ENCODE measurements around the gene GPI. TPM values are rescaled to one million over a fixed set of nuclear protein-coding genes. Genes with fewer than 3 reads are reported as not detected.
"Not testable (repeated sequence)": the region's sequence is repeated elsewhere in the genome, so short reads cannot be mapped to it uniquely, and the experiment has no call there.

The GPI gene
- total RNA-seq, 2 experiments from 2014 or later = 542 to 553 TPM

- H3K4me3 Mint-ChIP-seq = no peak overlapping the region
- H3K4me1 Mint-ChIP-seq (ENCODE audit: low read depth) = peaks cover 41% of the 10 kb centered on the region
- no peaks in the 10 kb centered on the region for H3K9me3 Mint-ChIP-seq
- no peaks in the 10 kb centered on the region for H3K27me3 Mint-ChIP-seq (ENCODE audit: low read depth)
- H3K27ac Mint-ChIP-seq = no peak overlapping the region
- peaks cover 54% of the 10 kb centered on the region for H3K36me3 Mint-ChIP-seq (ENCODE audit: low read depth)
- intact Hi-C loops (cut with micrococcal nuclease) = no loop called here
- no peak for DNase-seq
- CTCF ChIA-PET = interaction anchor here (0.7 kb wide), 2 partner anchors 59 to 232 kb away, joined by 3 read pairs; no protein-coding TSS in a partner anchor
Observed at GRCh38 chr19:34370983-34371382, 6.0 kb downstream of the GPI start.

DNA sequence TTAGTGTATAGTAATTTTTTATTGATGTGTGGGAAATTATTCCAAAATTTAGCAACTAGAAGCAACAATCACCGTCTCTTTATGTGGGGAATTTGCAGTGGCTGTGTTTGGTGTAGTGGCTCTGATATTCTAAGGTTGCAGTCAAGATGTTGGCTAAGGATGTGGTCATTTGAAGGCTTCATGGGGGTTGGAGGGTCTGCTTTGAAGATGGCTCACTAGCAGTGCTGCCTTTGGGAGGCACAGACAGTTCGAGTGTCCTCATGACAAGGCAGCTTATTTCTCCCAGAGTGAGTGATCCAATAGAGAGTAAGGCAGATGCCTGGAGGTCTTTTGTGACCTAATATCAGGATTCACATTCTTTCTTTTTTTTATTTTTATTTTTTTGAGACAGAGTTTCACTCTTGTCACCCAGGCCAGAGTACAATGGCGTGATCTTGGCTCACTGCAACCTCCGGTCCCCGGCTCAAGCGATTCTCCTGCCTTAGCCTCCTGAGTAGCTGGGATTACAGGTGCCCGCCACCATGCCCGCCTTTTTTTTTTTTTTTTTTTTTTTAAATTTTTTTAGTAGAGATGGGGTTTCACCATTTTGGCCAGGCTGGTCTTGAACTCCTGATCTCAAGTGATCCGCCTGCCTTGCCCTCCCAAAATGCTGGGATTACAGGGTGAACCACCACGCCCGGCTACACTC, 8.7 kb downstream of the GPI start:
- Mint-ChIP-seq H3K4me3 (no peak overlapping the region), H3K36me3 (ENCODE audit: low read depth) (peaks cover 47% of the 10 kb centered on the region), H3K27me3 (ENCODE audit: low read depth) (no peaks in the 10 kb centered on the region), H3K9me3 (no peaks in the 10 kb centered on the region), H3K27ac (no peak overlapping the region), H3K4me1 (ENCODE audit: low read depth) (peaks cover 22% of the 10 kb centered on the region)
- no peak for DNase-seq
- CTCF ChIA-PET = no interaction called here
- intact Hi-C loops (cut with micrococcal nuclease) = no loop called here

DNA sequence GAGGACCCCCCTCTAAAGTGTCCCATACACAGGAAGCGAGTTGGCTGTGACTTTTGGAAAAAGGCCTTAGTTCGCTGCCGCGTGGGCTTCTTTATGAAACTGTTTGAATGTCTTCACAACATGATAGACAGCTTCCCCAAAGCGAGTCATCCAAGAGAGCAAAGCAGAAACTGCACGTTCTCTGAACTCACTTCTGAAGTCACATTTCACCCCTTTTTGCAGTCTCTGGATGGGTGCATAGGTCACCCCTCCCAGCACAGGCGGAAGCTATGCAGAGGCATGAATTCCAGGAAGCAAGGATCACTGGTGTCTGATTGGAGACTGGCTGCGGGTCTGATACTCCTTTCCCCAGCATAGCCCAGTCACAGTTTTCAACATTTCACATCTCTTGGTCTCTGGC, 10.6 kb downstream of the GPI start:
- peaks cover 16% of the 10 kb centered on the region for H3K4me1 Mint-ChIP-seq (ENCODE audit: low read depth)
- CTCF ChIA-PET = no interaction called here
- peaks cover 42% of the 10 kb centered on the region for H3K36me3 Mint-ChIP-seq (ENCODE audit: low read depth)
- no peaks in the 10 kb centered on the region for H3K9me3 Mint-ChIP-seq
- DNase-seq = no peak
- H3K27me3 Mint-ChIP-seq (ENCODE audit: low read depth) = no peaks in the 10 kb centered on the region
- intact Hi-C loops (cut with micrococcal nuclease) = no loop called here
- no peak overlapping the region for H3K4me3 Mint-ChIP-seq
- H3K27ac Mint-ChIP-seq = no peak overlapping the region

DNA sequence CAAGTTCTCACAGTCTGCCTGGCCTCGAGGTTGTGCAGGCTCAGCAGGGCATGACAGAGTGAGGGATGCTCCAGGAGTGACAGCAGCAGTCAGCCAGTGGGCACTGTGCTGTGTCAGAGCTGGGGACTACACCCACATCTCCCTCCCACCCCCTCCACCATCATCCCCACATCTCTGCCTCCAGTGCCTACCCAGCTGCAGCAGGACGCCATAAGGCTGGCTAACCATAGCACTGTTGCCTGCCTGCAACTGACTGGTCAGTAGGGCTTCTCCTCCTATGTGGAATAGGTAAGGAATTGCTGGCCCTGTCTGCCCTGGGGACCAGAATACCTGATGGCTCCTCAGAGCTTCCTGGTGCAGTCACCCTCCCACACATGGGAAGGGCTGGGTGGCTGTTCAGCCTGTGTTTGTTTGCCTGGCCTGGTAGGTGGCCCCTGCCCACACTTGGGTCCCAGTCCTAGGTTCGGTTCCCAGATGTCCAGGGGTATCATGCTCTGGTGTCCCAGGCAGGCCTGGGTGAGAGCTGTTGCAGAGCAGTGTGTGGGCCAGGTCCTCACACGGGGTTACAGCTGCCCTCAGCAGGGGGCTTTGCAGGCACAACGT, 15.7 kb downstream of the GPI start:
- peaks cover 60% of the 10 kb centered on the region for H3K36me3 Mint-ChIP-seq (ENCODE audit: low read depth)
- intact Hi-C loops (cut with micrococcal nuclease) = no loop called here
- H3K4me3 Mint-ChIP-seq = no peak overlapping the region
- no peaks in the 10 kb centered on the region for H3K9me3 Mint-ChIP-seq
- H3K4me1 Mint-ChIP-seq (ENCODE audit: low read depth) = peaks cover 2% of the 10 kb centered on the region
- CTCF ChIA-PET = no interaction called here
- H3K27ac Mint-ChIP-seq = no peak overlapping the region
- no peak for DNase-seq
- H3K27me3 Mint-ChIP-seq (ENCODE audit: low read depth) = no peaks in the 10 kb centered on the region

GRCh38 chr19:34381399-34382251, 16.6 kb downstream of the GPI start:
- Mint-ChIP-seq H3K36me3 (ENCODE audit: low read depth) (peaks cover 64% of the 10 kb centered on the region), H3K4me3 (no peak overlapping the region), H3K9me3 (no peaks in the 10 kb centered on the region), H3K27ac (no peak overlapping the region), H3K27me3 (ENCODE audit: low read depth) (no peaks in the 10 kb centered on the region), H3K4me1 (ENCODE audit: low read depth) (no peaks in the 10 kb centered on the region)
- CTCF ChIA-PET = no interaction called here
- DNase-seq = no peak
- intact Hi-C loops (cut with micrococcal nuclease) = no loop called here

GRCh38 chr19:34382471-34382870, 17.5 kb downstream of the GPI start:
- intact Hi-C loops (cut with micrococcal nuclease) = no loop called here
- H3K9me3 Mint-ChIP-seq = no peaks in the 10 kb centered on the region
- no peaks in the 10 kb centered on the region for H3K27me3 Mint-ChIP-seq (ENCODE audit: low read depth)
- no peak for DNase-seq
- CTCF ChIA-PET = no interaction called here
- H3K4me3 Mint-ChIP-seq = no peak overlapping the region
- H3K36me3 Mint-ChIP-seq (ENCODE audit: low read depth) = peaks cover 63% of the 10 kb centered on the region
- no peak overlapping the region for H3K27ac Mint-ChIP-seq
- no peaks in the 10 kb centered on the region for H3K4me1 Mint-ChIP-seq (ENCODE audit: low read depth)

DNA sequence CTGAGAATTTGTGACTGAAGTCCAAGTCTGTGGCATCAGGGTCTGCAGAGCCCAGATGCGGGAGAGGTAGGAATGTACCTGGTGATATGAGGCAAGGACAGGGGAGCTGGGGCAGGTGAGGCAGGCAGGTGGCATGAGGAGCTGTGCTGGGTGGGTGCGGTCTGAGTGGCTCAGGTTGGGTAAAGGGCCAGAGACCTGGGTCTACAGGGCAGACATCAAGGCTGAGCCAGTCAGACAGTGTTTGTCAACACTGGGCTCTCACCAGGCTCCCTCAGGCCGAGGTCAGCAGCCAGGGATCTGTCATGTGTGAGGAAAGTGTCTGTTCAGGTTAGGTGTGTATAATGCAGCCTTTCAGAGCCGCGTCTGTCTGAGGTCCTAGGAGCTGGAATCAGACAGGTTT, 18.6 kb downstream of the GPI start:
- Mint-ChIP-seq H3K4me1 (ENCODE audit: low read depth) (no peaks in the 10 kb centered on the region), H3K27ac (no peak overlapping the region), H3K36me3 (ENCODE audit: low read depth) (peaks cover 62% of the 10 kb centered on the region), H3K27me3 (ENCODE audit: low read depth) (no peaks in the 10 kb centered on the region), H3K4me3 (no peak overlapping the region), H3K9me3 (no peaks in the 10 kb centered on the region)
- DNase-seq = no peak
- intact Hi-C loops (cut with micrococcal nuclease) = no loop called here
- CTCF ChIA-PET = no interaction called here

DNA sequence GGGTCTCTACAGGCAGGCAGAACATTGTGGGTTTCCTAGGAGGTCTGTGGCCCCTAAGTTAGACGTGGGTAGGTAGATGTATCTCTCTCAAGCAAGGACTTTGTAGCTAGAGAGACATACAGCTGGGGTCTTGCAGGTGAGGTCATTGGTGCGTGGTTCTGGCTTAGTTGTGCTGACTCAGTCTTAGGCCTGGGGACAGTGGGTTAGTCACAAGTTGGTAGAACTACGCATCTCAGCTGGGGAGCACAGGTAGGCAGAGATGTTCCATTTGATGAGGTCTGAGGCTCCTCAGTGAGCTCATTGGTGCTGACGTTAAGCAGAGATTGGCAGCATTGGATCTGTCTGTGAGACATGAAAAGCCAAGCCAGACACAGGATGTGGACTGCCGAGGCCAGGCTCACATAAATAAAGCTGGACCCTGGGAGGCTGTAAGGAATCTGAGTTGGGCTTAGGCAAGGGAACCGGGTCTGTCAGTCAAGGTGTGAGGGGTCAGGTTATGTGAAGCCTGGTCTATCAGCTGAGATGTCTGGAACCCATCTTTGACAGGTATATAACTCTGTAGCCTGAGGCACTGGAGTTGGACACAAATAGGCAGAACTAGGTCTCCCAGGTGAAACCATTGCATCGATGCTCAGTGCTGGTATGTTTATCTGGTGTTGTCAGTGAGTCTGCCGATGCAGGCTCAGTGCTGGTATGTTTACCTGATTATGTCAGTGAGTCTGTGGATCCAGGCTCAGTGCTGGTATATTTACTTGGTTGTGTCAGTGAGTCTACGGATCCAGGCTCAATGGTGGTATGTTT, 21.8 kb downstream of the GPI start:
- H3K4me3 Mint-ChIP-seq = no peak overlapping the region
- H3K36me3 Mint-ChIP-seq (ENCODE audit: low read depth) = peaks cover 44% of the 10 kb centered on the region
- DNase-seq = no peak
- H3K4me1 Mint-ChIP-seq (ENCODE audit: low read depth) = no peaks in the 10 kb centered on the region
- intact Hi-C loops (cut with micrococcal nuclease) = no loop called here
- H3K9me3 Mint-ChIP-seq = no peaks in the 10 kb centered on the region
- no peaks in the 10 kb centered on the region for H3K27me3 Mint-ChIP-seq (ENCODE audit: low read depth)
- no peak overlapping the region for H3K27ac Mint-ChIP-seq
- CTCF ChIA-PET = no interaction called here

GRCh38 chr19:34387446-34387810, 22.4 kb downstream of the GPI start:
- Mint-ChIP-seq H3K4me1 (ENCODE audit: low read depth) (no peaks in the 10 kb centered on the region), H3K9me3 (no peaks in the 10 kb centered on the region), H3K4me3 (no peak overlapping the region), H3K27ac (no peak overlapping the region), H3K27me3 (ENCODE audit: low read depth) (no peaks in the 10 kb centered on the region), H3K36me3 (ENCODE audit: low read depth) (peaks cover 41% of the 10 kb centered on the region)
- intact Hi-C loops (cut with micrococcal nuclease) = no loop called here
- no peak for DNase-seq
- CTCF ChIA-PET = no interaction called here

DNA sequence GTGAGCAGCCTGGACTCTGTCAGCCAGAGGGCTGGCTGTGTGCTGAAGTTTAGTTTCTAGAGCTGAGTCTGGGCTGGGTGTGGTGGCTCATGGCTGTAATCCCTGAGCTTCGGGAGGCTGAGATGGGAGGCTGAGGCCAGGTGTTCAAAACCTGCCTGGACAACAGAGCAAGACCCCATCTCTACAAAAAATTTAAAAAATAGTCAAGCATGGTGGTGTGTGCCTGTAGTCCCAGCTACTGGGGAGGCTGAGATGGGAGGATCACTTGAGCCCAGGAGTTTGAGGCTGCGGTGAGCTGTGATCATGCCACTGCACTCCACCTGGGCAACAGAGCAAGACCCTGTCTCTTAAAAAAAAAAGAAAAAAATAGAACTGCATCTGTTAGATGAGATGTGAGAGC, 23.7 kb downstream of the GPI start:
- intact Hi-C loops (cut with micrococcal nuclease); H3K4me3 Mint-ChIP-seq; CTCF ChIA-PET; H3K4me1 Mint-ChIP-seq (ENCODE audit: low read depth); H3K27me3 Mint-ChIP-seq (ENCODE audit: low read depth); H3K9me3 Mint-ChIP-seq; DNase-seq; H3K27ac Mint-ChIP-seq: not testable (repeated sequence)
- peaks cover 29% of the 10 kb centered on the region for H3K36me3 Mint-ChIP-seq (ENCODE audit: low read depth)

DNA sequence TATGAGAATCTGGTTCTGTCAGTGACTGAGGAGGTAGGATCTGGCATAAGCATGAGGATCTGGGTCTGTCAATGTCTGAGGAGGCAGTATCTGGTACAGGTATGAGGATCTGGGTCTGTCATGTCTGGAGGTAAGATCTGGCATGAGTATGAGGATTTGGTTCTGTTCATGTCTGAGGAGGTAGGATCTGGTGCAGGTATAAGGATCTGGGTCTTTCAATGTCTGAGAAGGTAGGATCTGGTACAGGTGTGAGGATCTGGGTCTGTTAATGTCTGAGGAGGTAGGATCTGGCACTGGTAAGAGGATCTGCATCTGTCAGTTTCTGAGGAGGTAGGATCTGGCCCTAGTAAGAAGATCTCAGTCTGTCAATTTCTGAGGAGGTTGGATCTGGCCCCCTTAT, 26.8 kb downstream of the GPI start:
- Mint-ChIP-seq H3K27me3 (ENCODE audit: low read depth) (no peaks in the 10 kb centered on the region), H3K4me3 (no peak overlapping the region), H3K36me3 (ENCODE audit: low read depth) (peaks cover 9% of the 10 kb centered on the region), H3K9me3 (no peaks in the 10 kb centered on the region), H3K4me1 (ENCODE audit: low read depth) (no peaks in the 10 kb centered on the region), H3K27ac (no peak overlapping the region)
- no peak for DNase-seq
- intact Hi-C loops (cut with micrococcal nuclease) = no loop called here
- CTCF ChIA-PET = no interaction called here

GRCh38 chr19:34393031-34393430, 28.0 kb downstream of the GPI start:
- H3K27ac Mint-ChIP-seq = no peak overlapping the region
- DNase-seq = no peak
- no peak overlapping the region for H3K4me3 Mint-ChIP-seq
- intact Hi-C loops (cut with micrococcal nuclease) = no loop called here
- CTCF ChIA-PET = no interaction called here
- no peaks in the 10 kb centered on the region for H3K4me1 Mint-ChIP-seq (ENCODE audit: low read depth)
- peaks cover 7% of the 10 kb centered on the region for H3K36me3 Mint-ChIP-seq (ENCODE audit: low read depth)
- no peaks in the 10 kb centered on the region for H3K27me3 Mint-ChIP-seq (ENCODE audit: low read depth)
- no peaks in the 10 kb centered on the region for H3K9me3 Mint-ChIP-seq
